Retinal pigment epithelial cell (primary cell): Measurements from ENCODE around the gene PIEZO1.
A peak's percentile ranks its signal among the peaks of the same experiment; 100 is the strongest.

Experiments used
- DNase-seq: peaks from one replicate; pipeline ENCODE4 v3.0.0-alpha.2; 2010; ENCODE audit warnings: low read depth
- H3K4me3 ChIP-seq: 2 replicates; pipeline ENCODE4 v1.5.1; 2011; ENCODE audit warnings: mild to moderate bottlenecking, low read length, control low read depth, moderate library complexity
- TF ChIP-seq, protein P1 (sequence below): conservative IDR thresholded peaks from 2 replicates; pipeline ENCODE4 v1.5.1; 2011; ENCODE audit warnings: low read depth, low read length, control low read depth, inconsistent platforms

PIEZO1 gene

DNA sequence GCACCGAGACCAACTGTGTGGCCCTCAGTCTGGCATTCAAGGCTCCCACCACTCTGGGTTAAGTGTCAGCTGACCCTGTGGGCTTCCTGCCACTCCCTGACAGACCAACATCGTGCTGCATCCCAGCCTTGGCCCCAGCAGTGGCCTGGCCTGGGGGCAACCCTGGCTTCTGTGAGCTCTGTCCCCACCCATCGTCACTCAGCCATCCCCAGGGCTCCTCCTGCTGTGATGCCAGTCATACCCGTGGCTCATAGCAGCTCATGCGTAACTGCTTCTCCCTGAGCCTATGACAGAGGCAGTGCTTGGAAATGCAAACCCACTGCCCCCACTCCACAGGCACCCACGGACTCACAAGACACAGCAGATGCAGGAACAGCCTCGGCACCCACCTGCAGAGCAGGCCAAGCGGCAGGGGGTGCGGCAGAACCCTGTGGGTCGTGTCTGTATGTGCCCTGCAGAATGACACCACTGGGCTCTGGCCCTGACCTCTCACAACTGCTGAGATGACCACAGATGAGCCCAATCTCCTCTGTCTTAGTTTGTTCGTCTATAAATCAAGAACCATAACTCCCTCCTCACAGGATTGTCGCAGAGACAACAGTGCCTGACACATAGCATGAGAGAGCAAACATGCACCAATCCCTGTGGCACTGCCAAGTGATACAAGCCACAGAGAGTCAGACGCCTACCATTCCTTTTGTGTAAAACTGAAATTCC lies 26.6 kb downstream of the PIEZO1 start:
- TF ChIP-seq, protein P1, sequence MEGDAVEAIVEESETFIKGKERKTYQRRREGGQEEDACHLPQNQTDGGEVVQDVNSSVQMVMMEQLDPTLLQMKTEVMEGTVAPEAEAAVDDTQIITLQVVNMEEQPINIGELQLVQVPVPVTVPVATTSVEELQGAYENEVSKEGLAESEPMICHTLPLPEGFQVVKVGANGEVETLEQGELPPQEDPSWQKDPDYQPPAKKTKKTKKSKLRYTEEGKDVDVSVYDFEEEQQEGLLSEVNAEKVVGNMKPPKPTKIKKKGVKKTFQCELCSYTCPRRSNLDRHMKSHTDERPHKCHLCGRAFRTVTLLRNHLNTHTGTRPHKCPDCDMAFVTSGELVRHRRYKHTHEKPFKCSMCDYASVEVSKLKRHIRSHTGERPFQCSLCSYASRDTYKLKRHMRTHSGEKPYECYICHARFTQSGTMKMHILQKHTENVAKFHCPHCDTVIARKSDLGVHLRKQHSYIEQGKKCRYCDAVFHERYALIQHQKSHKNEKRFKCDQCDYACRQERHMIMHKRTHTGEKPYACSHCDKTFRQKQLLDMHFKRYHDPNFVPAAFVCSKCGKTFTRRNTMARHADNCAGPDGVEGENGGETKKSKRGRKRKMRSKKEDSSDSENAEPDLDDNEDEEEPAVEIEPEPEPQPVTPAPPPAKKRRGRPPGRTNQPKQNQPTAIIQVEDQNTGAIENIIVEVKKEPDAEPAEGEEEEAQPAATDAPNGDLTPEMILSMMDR: no peak
- no peak overlapping the region for H3K4me3 ChIP-seq
- no peak for DNase-seq

DNA sequence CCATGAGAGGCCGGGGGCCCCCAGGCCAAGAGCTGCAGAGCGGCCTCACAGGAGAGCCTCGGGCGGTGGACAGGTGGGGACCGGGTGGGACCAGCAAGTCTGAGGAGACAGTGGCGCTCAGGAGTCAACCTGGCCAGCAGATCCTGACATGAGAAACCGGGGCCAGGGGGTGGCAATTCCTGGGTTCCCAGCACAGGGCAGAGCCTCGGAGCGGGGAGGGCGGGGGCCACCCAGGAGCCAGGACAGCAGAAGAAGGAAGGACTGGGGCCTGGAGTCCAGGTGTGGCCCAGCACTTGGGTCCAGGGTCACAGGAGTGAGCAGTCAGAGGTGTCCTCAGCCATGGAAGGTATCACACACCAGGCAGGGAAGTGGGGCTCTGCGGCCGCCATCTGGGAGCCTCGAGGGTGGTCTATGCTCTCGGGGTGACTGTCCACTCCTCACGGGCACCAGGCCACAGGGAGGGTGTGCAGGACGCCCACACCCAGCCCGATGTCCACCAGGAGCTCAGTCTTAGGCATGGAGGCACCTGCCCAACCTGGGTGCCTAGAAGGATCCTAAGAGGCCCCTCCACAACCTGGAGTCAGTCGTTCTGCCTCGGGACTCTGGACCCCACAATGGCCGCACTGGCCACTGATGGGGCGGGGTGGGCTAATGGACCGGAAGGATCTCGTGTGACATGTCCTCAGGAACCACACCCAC lies 29.1 kb downstream of the PIEZO1 start:
- H3K4me3 ChIP-seq: no peak overlapping the region
- DNase-seq: no peak
- TF ChIP-seq, protein P1: no peak

DNA sequence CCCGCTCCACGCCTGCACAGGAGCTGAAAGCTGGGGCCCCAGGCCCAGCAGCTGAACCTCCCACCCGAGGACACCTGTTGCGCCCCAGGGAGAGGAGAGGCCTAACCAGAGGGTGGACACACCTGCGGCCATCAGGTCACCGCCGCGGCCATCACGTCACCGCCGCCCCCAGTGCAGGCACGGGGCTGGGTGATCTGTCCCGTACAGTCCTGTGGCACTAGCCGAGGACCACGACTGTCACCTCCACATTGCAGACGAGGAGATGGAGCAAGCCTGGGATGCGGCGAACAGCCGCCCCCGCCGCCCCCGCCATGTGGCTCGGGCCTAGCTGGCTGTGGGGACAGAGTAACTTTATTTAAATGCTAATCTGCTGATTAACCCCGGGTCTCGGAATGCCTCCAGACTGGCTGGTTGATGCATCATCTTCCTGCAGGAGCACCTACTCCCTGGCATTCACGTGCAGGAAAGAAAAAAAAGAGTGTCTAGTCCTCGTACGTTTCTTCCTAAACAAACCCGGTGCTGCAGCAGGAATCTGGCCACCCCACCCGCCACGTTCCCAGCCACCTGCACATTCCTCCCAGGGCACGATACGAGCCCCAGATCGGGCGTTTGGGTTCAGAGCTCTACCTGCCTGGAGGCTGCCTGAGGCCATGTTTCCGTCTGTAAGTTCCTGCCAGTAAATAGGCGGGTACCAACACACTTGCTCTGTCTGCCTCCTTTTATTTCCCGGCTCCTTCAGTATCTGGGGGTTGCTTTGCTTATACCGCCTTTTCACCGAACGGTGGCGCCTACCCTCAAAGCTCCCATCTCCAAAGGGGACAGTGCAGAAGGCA lies 29.9 kb downstream of the PIEZO1 start:
- H3K4me3 ChIP-seq: no peak overlapping the region
- no peak for DNase-seq
- TF ChIP-seq, protein P1: peak; percentile 48

DNA sequence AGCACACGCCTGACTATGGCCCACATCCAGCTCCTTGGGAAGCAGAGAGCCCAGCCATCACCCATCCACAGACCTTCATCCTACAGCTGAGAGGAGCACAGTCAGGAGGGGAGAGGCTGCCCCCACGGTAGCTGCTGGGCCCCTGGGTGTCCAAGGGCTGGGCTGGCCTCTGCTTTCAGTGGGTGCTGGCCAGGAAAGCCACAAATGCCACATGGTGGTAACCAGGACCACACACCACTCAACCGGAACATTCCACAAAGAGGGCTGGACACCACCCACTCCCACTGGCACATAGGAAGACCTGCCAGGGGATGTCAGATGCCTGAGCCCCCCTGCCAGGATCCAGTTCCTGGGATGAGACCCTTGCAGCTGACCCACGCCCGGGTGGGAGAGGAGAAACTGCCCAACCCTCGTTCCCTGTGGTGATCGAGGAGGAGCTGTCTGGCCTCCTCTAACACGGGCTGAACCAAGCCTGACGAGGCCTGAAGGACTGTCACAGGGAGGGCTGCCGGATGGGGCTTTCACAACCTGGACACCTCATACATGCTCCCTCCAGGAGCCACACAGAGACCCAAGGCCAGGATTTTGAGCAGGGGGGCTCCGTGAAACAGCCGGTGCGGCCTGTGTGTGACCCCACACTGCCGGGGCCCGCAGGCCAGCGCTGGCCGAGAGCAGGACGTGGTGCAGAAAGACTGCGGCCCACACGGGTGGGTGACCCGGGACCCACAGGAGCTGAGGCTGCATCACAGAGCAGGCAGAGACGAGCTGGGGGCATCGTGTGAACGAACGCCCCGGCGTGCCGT lies 30.7 kb downstream of the PIEZO1 start:
- no peak for DNase-seq
- TF ChIP-seq, protein P1: no peak
- no peak overlapping the region for H3K4me3 ChIP-seq

DNA sequence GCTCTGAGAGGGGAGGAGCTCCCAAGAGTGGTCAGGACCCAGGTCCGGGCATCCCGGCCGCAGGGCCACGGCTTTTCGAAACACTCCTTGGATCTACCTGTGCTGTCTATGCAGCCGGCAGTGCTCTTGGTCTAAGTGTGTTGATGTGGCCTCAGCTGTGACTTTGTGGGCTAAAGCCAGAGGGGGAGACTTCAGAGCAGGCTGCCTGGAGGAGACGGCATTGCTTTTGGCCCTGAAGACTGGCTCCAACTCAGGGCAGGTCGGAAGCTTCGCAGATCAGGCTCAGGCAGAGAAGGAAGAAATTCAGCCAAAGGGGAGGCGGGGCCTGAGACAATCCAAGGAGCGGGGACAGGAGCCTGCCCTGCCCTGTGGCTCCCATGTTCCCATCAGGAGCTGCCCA lies 31.4 kb downstream of the PIEZO1 start:
- TF ChIP-seq, protein P1: no peak
- no peak for DNase-seq
- no peak overlapping the region for H3K4me3 ChIP-seq

DNA sequence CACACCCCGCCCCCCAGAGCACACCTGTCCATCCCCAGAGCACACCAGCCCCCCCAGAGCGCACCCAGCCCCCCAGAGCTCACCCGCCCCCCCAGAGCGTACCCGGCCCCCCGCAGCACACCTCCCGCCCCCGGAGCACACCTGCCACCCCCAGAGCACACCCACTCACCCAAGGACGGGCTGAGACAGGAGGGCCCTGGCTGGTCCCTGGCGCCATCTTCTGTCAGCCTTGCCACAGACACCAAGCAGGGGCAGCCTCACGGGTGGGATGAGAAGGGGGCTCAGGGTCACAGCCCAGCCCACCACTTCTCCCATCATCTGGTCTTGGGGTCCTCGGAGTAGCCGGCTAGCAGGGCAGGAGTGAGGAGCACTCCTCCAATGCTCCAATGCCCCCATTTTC lies 31.8 kb downstream of the PIEZO1 start:
- no peak overlapping the region for H3K4me3 ChIP-seq
- TF ChIP-seq, protein P1: no peak
- no peak for DNase-seq
